ENCODE results near the gene CEBPA.
"Not testable (repeated sequence)": the region's sequence is repeated elsewhere in the genome, so short reads cannot be mapped to it uniquely, and the experiment has no call there.

CEBPA gene

GRCh38 chr19:33301144-33301899 is 1.0 kb downstream of the CEBPA start:
- DNase-seq (ENCODE audit: low read depth in 3 of 3) = no peak

DNA sequence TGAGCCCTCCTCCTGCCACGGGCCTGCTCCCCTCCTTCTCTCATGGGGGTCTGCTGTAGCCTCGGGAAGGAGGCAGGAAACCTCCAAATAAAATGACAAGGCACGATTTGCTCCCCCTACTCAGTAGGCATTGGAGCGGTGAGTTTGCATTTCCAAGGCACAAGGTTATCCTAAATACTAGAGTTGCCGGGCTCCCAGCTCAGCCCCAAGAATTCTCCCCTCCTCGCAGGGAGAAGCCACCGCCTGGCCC is 1.5 kb downstream of the CEBPA start:
- DNase-seq (ENCODE audit: low read depth in 3 of 3) = no peak

DNA sequence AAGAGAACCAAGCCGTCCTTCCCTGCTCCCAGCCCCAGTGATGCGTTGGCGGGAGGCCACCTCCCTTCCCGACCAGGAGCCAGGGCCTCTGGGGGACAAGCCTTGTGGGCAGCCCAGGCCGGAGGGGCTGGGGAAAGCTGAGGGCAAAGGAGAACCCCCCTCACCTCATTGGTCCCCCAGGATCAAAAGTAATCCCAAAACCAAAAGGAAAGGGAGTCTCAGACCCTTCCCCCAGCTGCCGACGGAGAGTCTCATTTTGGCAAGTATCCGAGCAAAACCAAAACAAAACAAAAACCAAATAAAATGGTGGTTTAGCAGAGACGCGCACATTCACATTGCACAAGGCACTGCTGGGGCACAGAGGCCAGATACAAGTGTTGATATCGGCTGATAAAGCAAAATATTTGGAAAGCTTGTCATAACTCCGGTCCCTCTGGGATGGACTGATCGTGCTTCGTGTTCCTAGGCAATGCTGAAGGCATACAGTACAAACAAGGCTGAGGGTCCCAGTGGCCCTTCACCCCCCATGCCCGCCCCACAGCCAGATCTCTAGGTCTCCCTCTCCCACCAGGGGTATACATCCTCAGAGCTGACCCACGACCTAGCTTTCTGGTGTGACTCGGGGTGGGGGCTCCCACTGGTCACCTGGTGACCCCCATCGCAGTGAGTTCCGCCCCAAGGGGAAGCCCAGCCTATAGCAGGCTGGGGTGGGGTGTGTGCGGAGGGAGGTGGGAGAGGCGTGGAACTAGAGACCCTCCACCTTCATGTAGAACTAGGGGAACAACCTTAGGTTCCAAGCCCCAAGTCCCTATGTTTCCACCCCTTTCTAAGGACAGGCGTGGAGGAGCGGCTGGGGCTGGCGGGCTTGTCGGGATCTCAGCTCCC is 2.1 kb downstream of the CEBPA start:
- DNase-seq (ENCODE audit: low read depth in 3 of 3) = no peak

DNA sequence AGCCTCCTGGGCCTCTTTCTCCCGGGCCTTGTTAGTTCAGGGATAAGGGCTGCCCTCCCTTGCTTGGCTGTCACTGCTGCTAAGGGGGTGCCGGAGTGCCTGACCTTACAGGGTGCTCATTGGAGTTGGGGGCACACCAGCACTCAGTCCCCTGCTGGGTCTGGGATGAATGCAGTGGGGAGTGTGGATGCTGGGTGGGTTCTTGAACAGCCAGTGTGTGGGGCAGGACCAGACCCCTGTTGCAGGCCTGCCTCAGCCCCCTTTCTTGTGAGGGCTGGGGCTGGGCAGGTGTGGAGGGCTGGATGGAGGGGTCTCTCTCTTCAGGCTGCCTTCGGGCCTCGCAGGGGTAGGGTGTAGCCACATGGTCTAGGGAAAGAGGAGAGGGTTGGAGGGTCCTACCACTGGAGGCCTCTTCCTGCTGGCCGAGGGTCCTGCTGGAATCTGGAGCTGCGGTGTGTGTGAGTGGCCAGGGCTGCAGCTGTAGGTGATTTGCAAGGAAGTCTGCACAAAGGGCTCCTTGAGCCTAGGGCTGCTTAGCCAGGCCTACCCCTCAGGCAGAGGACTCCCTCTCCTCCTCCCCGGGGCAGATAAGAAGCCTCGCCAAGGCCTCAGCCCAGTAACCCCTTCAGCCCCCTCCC is 3.2 kb downstream of the CEBPA start:
- no peak for DNase-seq (ENCODE audit: low read depth in 3 of 3)

DNA sequence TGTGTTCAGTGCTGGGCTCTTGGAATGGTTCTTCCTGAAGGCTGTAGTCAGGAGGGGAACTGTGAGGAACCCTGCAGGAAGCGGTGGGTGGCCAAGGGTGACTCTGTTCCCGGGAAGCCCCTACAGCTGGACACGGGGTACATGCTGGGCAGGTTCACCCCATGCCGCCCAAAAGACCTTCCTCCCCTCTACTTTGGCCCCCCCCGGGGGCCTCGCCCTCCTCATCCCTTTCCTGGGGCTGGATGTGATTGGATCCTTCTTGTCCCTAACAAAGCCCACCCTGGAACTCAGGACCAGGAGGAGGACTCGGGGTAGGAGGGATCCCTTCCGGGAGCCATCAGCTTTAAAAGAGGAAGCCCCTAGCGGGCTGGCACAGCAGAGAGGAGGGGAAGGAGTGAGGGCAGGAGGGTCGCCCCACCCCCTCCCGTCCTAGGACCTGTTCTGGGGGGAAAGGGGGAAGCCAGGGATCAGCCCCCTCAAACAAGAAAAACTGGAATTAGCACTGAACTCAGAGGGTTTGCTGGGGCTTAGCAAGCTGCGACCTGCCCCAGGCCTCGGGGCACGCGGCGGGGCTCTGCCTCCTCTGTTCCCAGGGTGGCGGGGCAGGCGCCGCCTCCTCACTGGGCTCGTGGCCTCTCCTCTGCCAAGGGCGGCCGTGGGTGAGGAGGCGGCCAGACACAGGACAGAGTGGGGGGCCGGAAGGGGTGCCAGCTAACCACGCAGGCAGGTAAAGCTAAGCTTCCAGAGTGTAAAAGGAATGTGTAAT is 4.0 kb downstream of the CEBPA start:
- no peak for DNase-seq (ENCODE audit: low read depth in 3 of 3)

DNA sequence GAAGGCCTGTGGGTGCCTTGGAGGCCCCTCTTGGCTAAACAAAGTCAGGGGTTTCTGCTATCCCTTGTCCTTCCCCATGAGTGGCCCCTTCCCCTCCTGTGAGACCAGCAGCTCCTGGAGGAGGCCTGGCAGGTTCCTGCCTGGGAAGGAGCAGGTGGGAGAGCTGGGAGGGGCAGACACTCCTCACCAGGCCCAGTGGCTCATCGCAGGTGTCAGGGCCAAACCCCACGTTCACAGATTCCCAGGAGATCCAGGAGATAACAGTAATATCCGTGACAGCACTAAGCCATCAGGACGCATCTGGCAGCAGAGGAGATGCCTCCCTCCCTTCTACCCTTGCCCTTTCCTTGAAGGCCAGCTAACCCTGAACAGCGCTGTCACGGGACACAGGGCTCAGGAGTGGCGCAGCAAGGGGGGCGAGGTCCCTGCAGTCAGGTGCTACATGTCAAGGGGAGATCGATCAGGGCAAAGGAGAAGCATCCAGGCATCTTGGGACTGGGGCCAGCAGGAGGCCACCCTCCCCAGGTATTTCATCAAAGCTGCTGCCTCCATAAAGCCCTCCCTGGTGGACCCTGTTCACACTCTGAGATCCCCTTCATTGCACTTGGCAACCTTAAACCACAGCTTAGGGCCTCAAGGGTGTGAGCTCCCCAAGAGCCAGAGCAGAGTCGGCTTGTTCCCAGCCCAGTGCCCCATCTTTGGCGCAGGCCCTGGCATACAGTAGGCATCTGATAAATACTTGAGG is 4.8 kb downstream of the CEBPA start:
- no peak for DNase-seq (ENCODE audit: low read depth in 3 of 3)

DNA sequence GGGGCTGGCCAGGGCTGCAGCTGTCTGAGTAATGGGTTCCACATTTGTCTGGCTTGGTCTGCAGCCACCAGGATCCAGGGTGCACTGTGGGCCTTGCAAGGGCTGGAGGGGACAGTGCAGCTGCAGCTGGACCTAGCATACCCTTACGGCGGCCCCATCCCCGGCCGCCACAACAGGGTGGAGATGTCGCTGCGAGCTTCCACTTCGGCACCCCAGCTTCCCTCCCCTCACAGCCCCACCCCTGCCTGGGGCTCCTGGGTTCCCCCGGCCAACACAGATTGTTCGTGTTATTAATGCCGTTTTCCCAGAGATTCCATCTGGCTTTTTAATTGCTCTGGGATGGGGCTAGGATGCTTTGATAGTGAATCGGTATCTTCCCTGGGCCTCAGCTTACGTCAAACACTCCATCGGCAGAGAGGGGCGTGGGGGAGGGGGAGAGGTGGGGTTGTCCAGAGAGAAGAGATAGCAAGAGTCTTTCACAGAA is 5.8 kb downstream of the CEBPA start:
- no peak for DNase-seq (ENCODE audit: low read depth in 3 of 3)

GRCh38 chr19:33295621-33296487 is 6.5 kb downstream of the CEBPA start:
- DNase-seq (ENCODE audit: low read depth in 3 of 3) = no peak

GRCh38 chr19:33295046-33295445 is 7.3 kb downstream of the CEBPA start:
- DNase-seq (ENCODE audit: low read depth in 3 of 3) = not testable (repeated sequence)

GRCh38 chr19:33294058-33294798 is 8.1 kb downstream of the CEBPA start:
- DNase-seq (ENCODE audit: low read depth in 3 of 3) = no peak

DNA sequence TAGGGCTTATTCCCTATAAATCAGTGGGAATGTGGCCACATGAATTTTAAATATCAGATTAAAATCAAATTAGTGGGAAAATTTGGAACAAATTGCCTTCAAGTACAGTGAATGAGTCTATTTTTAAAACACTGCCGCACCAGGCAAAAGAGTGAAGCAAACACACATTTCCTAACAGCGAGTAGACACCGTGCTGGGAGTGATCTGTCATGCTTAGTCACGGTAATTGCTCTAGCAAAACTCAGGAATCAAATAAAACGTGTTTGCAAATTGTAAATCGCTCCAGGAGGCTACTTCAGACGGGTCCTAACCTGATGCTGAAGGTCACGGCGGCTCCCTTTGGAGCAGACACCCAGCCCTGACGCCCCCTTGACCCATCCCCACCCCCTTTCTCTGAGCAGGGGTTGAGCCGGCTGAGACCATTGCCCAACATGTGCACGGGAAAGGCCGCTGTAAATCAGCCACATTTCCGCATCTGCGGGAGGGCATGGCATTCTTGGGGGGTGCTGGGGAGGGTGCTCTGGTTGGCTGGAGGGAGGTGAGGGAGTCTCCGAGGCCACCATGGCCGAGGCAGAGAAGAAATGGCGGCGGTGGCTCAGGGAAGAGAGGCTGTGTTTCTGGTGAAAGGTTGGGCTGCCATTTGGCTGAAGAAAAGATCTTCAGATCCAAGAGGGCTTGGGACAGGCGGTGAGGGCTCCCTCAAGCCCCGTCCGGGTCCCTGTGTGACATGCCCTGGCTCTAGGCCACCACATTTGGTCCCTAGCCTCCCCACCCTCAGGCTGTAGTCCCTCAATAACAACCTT is 8.9 kb downstream of the CEBPA start:
- DNase-seq (ENCODE audit: low read depth in 3 of 3) = no peak

GRCh38 chr19:33292595-33293254 is 9.6 kb downstream of the CEBPA start:
- no peak for DNase-seq (ENCODE audit: low read depth in 3 of 3)

DNA sequence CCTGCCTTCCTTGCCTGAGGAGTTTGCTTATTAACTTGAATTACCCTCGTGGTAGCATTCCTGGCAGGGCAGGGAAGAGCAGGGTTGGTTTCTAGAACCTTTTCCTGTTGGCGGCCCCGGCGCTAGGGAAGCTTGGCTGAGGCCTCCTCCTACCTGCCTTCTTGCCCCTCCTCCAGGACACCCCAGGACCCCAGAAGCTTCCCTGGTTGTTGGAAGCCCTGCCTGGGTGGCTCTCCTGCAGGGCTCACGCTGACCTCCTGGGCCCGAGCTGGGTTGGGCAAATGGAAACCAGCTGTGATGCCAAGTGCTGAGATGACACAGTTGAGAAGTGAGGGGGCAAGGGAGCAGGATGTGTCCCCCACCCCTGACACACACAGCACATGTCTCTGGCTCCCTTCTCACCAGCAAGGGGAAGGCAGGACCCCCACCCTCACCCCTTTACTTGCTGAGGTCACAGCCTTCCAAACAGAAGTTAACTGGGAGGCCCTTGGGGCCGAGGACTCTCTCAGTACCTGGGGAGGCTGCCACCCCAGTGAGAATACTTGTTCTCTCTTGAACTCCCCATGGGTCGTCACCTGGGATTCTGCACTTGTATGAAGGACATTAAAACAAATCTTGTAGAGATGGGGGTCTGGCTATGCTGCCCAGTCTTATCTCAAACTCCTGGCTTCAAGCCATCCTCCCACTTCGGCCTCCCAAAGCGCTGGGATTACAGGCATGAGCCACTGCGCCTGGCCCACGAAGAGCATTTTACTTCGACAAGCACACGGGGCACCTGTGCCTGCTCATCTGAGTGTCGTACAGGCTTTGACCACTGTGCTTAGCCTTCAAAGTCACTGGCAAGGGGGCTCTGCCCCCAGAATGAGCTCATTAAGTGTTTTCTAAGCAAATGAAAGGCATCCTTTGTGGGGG is 10.5 kb downstream of the CEBPA start:
- no peak for DNase-seq (ENCODE audit: low read depth in 3 of 3)

GRCh38 chr19:33290956-33291622 is 11.2 kb downstream of the CEBPA start:
- DNase-seq (ENCODE audit: low read depth in 3 of 3) = no peak

DNA sequence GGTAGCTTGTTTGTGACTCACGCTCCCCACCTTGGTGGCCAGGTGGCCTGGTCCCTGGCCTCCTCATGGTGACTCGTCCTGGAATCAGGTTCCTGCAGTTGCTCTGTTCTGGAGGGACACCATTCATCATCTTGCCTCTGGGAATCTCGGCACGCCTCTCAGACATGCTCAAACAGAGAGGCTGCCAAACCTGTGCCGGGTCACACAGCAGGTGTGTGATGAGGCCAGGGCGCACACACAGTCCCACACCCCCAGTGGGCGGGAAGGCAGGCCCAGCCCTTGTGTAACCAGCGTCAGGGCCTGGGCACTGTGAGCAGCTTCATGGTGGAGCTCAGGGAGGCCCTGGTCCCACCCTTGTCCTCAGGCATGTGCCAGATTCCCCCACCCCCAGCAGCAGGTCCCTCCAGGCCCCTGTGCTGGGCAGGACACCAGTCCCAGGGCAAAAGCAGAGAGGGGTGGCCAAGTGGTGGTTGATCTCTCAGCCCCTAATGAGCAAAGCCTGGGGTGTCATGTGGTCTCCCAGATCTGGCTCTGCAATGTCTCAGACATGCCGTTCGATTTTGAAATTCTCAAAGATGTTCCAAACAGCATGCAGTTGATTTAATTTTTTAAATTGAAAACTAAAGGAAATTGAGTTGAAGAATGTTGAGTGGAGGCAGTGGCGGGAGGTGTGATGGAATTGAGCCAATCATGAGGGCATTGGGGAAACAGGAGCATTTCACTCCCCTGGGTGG is 12.1 kb downstream of the CEBPA start:
- no peak for DNase-seq (ENCODE audit: low read depth in 3 of 3)

- DNase-seq (ENCODE audit: low read depth in 3 of 3) = no peak
Observed at GRCh38 chr19:33289261-33289660, 13.1 kb downstream of the CEBPA start.

Data from stimulated activated CD4-positive, alpha-beta T cell treated with anti-CD3 and anti-CD28 coated beads, TNF-alpha, amount 100 ng/mL, for 48 hours (primary cell).